GM23338 (cell line): ENCODE measurements around the gene IGF2R. TPM values are rescaled to one million over a fixed set of nuclear protein-coding genes. Genes with fewer than 3 reads are reported as not detected.

Experiments used
- ATAC-seq: fragments of 200-7000 bp; cut with Tn5 transposase; 3 replicates; pipeline ENCODE4 v1.9.1; 2020
- DNase-seq: peaks from one replicate; pipeline ENCODE4 v3.0.0-alpha.2; 2015; ENCODE audit warnings: low spot score
- H2AFZ ChIP-seq: fragments of 200-600 bp; sonication (generic); 2 replicates; pipeline ENCODE4 v1.8.0; 2016; ENCODE audit warnings: antibody characterized with exemption, mild to moderate bottlenecking, moderate library complexity
- H3F3A ChIP-seq: fragments of 200-600 bp; sonication (generic); replicated peaks from 2 replicates; pipeline ENCODE4 v1.8.0; 2017; ENCODE audit warnings: antibody characterized with exemption, mixed run types, low read depth
- H3K27ac ChIP-seq: fragments of 200-600 bp; sonication (generic); 2 replicates; pipeline ENCODE4 v1.6.1; 2016; ENCODE audit warnings: low read depth
- H3K27me3 ChIP-seq: fragments of 200-600 bp; sonication (generic); 2 replicates; pipeline ENCODE4 v1.8.0; 2016; ENCODE audit warnings: mild to moderate bottlenecking, mixed run types, moderate library complexity; ENCODE audit not compliant: insufficient read depth
- H3K36me3 ChIP-seq: fragments of 200-600 bp; sonication (generic); 2 replicates; pipeline ENCODE4 v1.8.0; 2016; ENCODE audit warnings: mild to moderate bottlenecking; ENCODE audit not compliant: insufficient read depth
- H3K4me1 ChIP-seq: fragments of 200-600 bp; sonication (generic); 2 replicates; pipeline ENCODE4 v1.8.0; 2016; ENCODE audit warnings: mild to moderate bottlenecking, moderate library complexity; ENCODE audit not compliant: insufficient read depth
- H3K4me2 ChIP-seq: fragments of 200-600 bp; sonication (generic); 2 replicates; pipeline ENCODE4 v1.7.1; 2017; ENCODE audit warnings: mixed run types
- H3K4me3 ChIP-seq: fragments of 200-600 bp; sonication (generic); 2 replicates; pipeline ENCODE4 v1.6.1; 2016; ENCODE audit warnings: mixed run types
- H3K79me2 ChIP-seq: fragments of 200-600 bp; sonication (generic); replicated peaks from 2 replicates; pipeline ENCODE4 v1.8.0; 2017; ENCODE audit warnings: mild to moderate bottlenecking; ENCODE audit not compliant: insufficient read depth
- H3K9me2 ChIP-seq: fragments of 200-600 bp; sonication (generic); 2 replicates; pipeline ENCODE4 v1.8.0; 2017; ENCODE audit not compliant: insufficient read depth
- H4K20me1 ChIP-seq: fragments of 200-600 bp; sonication (generic); replicated peaks from 2 replicates; pipeline ENCODE4 v1.8.0; 2017; ENCODE audit warnings: mild to moderate bottlenecking; ENCODE audit not compliant: insufficient read depth
- H3K27ac Mint-ChIP-seq: 2 replicates; pipeline ENCODE4 v1.8.0; 2020; ENCODE audit warnings: inconsistent platforms, mild to moderate bottlenecking, moderate library complexity, mixed read lengths
- H3K27me3 Mint-ChIP-seq: 3 replicates; pipeline ENCODE4 v1.8.0; 2022; ENCODE audit warnings: low read depth, mild to moderate bottlenecking, moderate library complexity, mixed read lengths, inconsistent platforms; ENCODE audit not compliant: insufficient read depth, poor library complexity
- H3K36me3 Mint-ChIP-seq: 3 replicates; pipeline ENCODE4 v1.8.0; 2021; ENCODE audit warnings: low read depth, mild to moderate bottlenecking, inconsistent platforms, moderate library complexity, mixed read lengths
- H3K4me1 Mint-ChIP-seq: 3 replicates; pipeline ENCODE4 v1.8.0; 2020; ENCODE audit warnings: mild to moderate bottlenecking, inconsistent platforms, mixed read lengths
- H3K4me3 Mint-ChIP-seq: 3 replicates; pipeline ENCODE4 v1.8.0; 2021; ENCODE audit warnings: moderate library complexity, mild to moderate bottlenecking, inconsistent platforms, mixed read lengths
- H3K9me3 Mint-ChIP-seq: 3 replicates; pipeline ENCODE4 v1.8.0; 2020; ENCODE audit warnings: moderate library complexity, mild to moderate bottlenecking, inconsistent platforms, mixed read lengths
- CREB1 ChIP-seq: fragments of 250-450 bp; sonication (Bioruptor Pico); IDR thresholded peaks from 2 replicates; pipeline ENCODE4 v1.5.0; 2020; ENCODE audit warnings: low read depth, mild to moderate bottlenecking, moderate library complexity
- CTCF ChIP-seq, 2 experiments: fragments of 200-600 bp in 1 of 2; sonication (generic) in 1 of 2; conservative IDR thresholded peaks; 2 replicates each; pipeline versions ENCODE4 v1.5.1 to v1.6.1; 2016 to 2017; ENCODE audit warnings: antibody characterized with exemption in 2 of 2, low read depth in 2 of 2, mild to moderate bottlenecking in 2 of 2, moderate library complexity in 1 of 2
- EZH2 ChIP-seq: fragments of 200-600 bp; sonication (generic); IDR thresholded peaks from one replicate; pipeline ENCODE4 v1.8.0; 2017; ENCODE audit warnings: antibody characterized with exemption, mild to moderate bottlenecking, low read depth; ENCODE audit not compliant: unreplicated experiment
- EZH2phosphoT487 ChIP-seq: fragments of 200-600 bp; sonication (generic); IDR thresholded peaks from one replicate; pipeline ENCODE4 v1.8.1; 2018; ENCODE audit warnings: antibody characterized with exemption; ENCODE audit not compliant: unreplicated experiment
- JUNB ChIP-seq: IDR thresholded peaks from one replicate; pipeline ENCODE4 v1.6.1; 2016; ENCODE audit warnings: antibody characterized with exemption; ENCODE audit not compliant: unreplicated experiment
- NANOG ChIP-seq: IDR thresholded peaks from 2 replicates; pipeline ENCODE4 v1.6.1; 2016; ENCODE audit warnings: antibody characterized with exemption, borderline replicate concordance
- POLR2AphosphoS5 ChIP-seq: IDR thresholded peaks from 2 replicates; pipeline ENCODE4 v1.6.1; 2016; ENCODE audit warnings: antibody characterized with exemption, low read depth
- STAT1 ChIP-seq: IDR thresholded peaks from one replicate; pipeline ENCODE4 v1.6.1; 2016; ENCODE audit warnings: antibody characterized with exemption; ENCODE audit not compliant: unreplicated experiment
- ZNF114 ChIP-seq: fragments of 250-450 bp; sonication (Bioruptor Pico); IDR thresholded peaks from 2 replicates; pipeline ENCODE4 v1.5.0; 2020; ENCODE audit warnings: mild to moderate bottlenecking, moderate library complexity
- ZNF331 ChIP-seq: fragments of 250-450 bp; sonication (Bioruptor Pico); IDR thresholded peaks from 2 replicates; pipeline ENCODE4 v1.5.0; 2020; ENCODE audit warnings: low read depth, mild to moderate bottlenecking, moderate library complexity
- polyA plus RNA-seq: library from polyadenylated mRNA; unstranded; fragments of >200 nt; fragmentation: Nextera tagmentation; extraction: Ambion mirVana; gene quantifications from 2 replicates; pipeline ENCODE4 v1.2.1, GENCODE V29; 2016
- total RNA-seq: library from RNA; depleted of rRNA; stranded (reverse); fragments of >200 nt; shearing (Covaris generic); gene quantifications from 2 replicates; pipeline ENCODE4 v1.2.3, GENCODE V29; 2014
- TF ChIP-seq, protein P1 (sequence below): fragments of 250-450 bp; sonication (Bioruptor Pico); IDR thresholded peaks from 2 replicates; pipeline ENCODE4 v1.5.0; 2020; ENCODE audit warnings: mild to moderate bottlenecking, moderate library complexity
- TF ChIP-seq, protein P2 (sequence below): IDR thresholded peaks from 2 replicates; pipeline ENCODE4 v1.6.1; 2016; ENCODE audit warnings: antibody characterized with exemption
- TF ChIP-seq, protein P3 (sequence below): IDR thresholded peaks from one replicate; pipeline ENCODE4 v1.6.1; 2018; ENCODE audit warnings: antibody characterized with exemption; ENCODE audit not compliant: unreplicated experiment

The IGF2R gene
- total and polyA plus RNA-seq, 2 experiments from 2014 or later, result 12.5 to 76.4 TPM

DNA sequence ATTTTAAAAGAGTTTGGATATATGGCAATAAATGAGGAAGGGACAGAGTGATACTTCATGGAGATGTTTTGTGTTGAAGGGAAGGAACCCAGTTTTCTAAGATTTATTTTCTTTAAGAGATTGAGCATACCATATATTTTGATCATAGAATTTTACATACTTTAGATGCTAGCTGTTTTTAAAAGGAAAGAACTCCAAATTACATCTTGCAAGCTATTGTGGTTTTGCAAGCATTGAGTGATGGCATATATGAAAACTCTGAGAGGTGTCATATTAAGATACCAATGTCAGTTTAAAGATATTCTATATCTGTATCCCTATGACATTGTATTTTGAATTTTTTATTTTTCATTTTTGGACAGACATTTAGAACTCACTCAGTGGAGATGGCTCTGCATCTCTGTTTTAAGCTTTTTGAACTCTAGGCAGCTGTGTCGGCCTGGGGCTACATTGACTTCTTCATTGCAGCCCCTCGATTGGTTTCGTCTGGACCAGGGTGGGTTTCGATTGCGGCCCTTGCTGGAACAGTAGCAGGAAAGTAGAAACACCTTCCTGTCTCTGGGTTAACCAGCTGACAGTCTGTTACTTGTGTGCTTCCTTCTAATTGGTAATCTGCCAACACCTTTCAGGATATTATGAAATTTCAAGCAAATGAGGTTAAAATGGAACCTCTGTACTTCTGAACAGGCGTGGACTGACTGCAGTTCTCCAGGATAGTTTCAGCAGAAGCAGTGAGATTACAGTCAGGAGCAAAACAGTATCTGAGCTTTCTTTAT lies 14.0 kb downstream of the IGF2R start:
- H3K4me3 ChIP-seq, result no peak overlapping the region
- peaks cover 34% of the 10 kb centered on the region for H3K4me1 ChIP-seq
- TF ChIP-seq ZNF331 (CRISPR knock-in tag) (no peak), CTCF (conservative IDR thresholded peaks at IDR 0.05; ENCODE audit: low read depth in 2 of 2) (no peak), EZH2 (no peak), CREB1 (no peak), NANOG (no peak), ZNF114 (CRISPR knock-in tag) (no peak), POLR2AphosphoS5 (no peak), JUNB (no peak), STAT1 (no peak), EZH2phosphoT487 (no peak)
- TF ChIP-seq, protein P1, sequence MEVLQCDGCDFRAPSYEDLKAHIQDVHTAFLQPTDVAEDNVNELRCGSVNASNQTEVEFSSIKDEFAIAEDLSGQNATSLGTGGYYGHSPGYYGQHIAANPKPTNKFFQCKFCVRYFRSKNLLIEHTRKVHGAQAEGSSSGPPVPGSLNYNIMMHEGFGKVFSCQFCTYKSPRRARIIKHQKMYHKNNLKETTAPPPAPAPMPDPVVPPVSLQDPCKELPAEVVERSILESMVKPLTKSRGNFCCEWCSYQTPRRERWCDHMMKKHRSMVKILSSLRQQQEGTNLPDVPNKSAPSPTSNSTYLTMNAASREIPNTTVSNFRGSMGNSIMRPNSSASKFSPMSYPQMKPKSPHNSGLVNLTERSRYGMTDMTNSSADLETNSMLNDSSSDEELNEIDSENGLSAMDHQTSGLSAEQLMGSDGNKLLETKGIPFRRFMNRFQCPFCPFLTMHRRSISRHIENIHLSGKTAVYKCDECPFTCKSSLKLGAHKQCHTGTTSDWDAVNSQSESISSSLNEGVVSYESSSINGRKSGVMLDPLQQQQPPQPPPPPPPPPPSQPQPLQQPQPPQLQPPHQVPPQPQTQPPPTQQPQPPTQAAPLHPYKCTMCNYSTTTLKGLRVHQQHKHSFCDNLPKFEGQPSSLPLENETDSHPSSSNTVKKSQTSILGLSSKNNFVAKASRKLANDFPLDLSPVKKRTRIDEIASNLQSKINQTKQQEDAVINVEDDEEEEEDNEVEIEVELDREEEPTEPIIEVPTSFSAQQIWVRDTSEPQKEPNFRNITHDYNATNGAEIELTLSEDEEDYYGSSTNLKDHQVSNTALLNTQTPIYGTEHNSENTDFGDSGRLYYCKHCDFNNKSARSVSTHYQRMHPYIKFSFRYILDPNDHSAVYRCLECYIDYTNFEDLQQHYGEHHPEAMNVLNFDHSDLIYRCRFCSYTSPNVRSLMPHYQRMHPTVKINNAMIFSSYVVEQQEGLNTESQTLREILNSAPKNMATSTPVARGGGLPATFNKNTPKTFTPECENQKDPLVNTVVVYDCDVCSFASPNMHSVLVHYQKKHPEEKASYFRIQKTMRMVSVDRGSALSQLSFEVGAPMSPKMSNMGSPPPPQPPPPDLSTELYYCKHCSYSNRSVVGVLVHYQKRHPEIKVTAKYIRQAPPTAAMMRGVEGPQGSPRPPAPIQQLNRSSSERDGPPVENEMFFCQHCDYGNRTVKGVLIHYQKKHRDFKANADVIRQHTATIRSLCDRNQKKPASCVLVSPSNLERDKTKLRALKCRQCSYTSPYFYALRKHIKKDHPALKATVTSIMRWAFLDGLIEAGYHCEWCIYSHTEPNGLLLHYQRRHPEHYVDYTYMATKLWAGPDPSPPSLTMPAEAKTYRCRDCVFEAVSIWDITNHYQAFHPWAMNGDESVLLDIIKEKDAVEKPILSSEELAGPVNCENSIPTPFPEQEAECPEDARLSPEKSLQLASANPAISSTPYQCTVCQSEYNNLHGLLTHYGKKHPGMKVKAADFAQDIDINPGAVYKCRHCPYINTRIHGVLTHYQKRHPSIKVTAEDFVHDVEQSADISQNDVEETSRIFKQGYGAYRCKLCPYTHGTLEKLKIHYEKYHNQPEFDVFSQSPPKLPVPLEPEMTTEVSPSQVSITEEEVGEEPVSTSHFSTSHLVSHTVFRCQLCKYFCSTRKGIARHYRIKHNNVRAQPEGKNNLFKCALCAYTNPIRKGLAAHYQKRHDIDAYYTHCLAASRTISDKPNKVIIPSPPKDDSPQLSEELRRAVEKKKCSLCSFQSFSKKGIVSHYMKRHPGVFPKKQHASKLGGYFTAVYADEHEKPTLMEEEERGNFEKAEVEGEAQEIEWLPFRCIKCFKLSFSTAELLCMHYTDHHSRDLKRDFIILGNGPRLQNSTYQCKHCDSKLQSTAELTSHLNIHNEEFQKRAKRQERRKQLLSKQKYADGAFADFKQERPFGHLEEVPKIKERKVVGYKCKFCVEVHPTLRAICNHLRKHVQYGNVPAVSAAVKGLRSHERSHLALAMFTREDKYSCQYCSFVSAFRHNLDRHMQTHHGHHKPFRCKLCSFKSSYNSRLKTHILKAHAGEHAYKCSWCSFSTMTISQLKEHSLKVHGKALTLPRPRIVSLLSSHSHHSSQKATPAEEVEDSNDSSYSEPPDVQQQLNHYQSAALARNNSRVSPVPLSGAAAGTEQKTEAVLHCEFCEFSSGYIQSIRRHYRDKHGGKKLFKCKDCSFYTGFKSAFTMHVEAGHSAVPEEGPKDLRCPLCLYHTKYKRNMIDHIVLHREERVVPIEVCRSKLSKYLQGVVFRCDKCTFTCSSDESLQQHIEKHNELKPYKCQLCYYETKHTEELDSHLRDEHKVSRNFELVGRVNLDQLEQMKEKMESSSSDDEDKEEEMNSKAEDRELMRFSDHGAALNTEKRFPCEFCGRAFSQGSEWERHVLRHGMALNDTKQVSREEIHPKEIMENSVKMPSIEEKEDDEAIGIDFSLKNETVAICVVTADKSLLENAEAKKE (CRISPR knock-in tag), result no peak
- TF ChIP-seq, protein P2, sequence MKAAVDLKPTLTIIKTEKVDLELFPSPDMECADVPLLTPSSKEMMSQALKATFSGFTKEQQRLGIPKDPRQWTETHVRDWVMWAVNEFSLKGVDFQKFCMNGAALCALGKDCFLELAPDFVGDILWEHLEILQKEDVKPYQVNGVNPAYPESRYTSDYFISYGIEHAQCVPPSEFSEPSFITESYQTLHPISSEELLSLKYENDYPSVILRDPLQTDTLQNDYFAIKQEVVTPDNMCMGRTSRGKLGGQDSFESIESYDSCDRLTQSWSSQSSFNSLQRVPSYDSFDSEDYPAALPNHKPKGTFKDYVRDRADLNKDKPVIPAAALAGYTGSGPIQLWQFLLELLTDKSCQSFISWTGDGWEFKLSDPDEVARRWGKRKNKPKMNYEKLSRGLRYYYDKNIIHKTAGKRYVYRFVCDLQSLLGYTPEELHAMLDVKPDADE, result no peak
- TF ChIP-seq, protein P3, sequence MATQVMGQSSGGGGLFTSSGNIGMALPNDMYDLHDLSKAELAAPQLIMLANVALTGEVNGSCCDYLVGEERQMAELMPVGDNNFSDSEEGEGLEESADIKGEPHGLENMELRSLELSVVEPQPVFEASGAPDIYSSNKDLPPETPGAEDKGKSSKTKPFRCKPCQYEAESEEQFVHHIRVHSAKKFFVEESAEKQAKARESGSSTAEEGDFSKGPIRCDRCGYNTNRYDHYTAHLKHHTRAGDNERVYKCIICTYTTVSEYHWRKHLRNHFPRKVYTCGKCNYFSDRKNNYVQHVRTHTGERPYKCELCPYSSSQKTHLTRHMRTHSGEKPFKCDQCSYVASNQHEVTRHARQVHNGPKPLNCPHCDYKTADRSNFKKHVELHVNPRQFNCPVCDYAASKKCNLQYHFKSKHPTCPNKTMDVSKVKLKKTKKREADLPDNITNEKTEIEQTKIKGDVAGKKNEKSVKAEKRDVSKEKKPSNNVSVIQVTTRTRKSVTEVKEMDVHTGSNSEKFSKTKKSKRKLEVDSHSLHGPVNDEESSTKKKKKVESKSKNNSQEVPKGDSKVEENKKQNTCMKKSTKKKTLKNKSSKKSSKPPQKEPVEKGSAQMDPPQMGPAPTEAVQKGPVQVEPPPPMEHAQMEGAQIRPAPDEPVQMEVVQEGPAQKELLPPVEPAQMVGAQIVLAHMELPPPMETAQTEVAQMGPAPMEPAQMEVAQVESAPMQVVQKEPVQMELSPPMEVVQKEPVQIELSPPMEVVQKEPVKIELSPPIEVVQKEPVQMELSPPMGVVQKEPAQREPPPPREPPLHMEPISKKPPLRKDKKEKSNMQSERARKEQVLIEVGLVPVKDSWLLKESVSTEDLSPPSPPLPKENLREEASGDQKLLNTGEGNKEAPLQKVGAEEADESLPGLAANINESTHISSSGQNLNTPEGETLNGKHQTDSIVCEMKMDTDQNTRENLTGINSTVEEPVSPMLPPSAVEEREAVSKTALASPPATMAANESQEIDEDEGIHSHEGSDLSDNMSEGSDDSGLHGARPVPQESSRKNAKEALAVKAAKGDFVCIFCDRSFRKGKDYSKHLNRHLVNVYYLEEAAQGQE, result no peak
- H2AFZ ChIP-seq, result no peak overlapping the region
- H3K9me2 ChIP-seq, result no peaks in the 10 kb centered on the region
- no peaks in the 10 kb centered on the region for H3K27me3 ChIP-seq
- no peak overlapping the region for H3K27ac Mint-ChIP-seq
- no peaks in the 10 kb centered on the region for H3K36me3 Mint-ChIP-seq
- no peaks in the 10 kb centered on the region for H3K36me3 ChIP-seq
- H3K27ac ChIP-seq, result no peak overlapping the region
- H3K79me2 ChIP-seq, result peaks cover 100% of the 10 kb centered on the region
- peaks cover 52% of the 10 kb centered on the region for H3K4me1 Mint-ChIP-seq
- no peak overlapping the region for H3K4me3 Mint-ChIP-seq
- H3K4me2 ChIP-seq, result no peak overlapping the region
- no peak for ATAC-seq
- H4K20me1 ChIP-seq, result peaks cover 63% of the 10 kb centered on the region
- DNase-seq, result no peak
- H3F3A ChIP-seq, result no peaks in the 10 kb centered on the region
- peaks cover 8% of the 10 kb centered on the region for H3K27me3 Mint-ChIP-seq
- H3K9me3 Mint-ChIP-seq, result no peaks in the 10 kb centered on the region
